Upper lobe of left lung (tissue), 4 donors: ENCODE measurements around the gene TBC1D5.

Experiments
- CTCF ChIP-seq, 6 experiments: fragments of 450-650 bp in 4 of 6; fragments of 200-600 bp in 2 of 6; sonication (generic) in 2 of 6; IDR thresholded peaks; one replicate each; pipeline ENCODE4 v1.5.1; 2016 to 2019; ENCODE audit warnings: antibody characterized with exemption in 6 of 6
- EP300 ChIP-seq, 4 donors: sonication (generic); formaldehyde crosslinking; IDR thresholded peaks; one replicate each; pipeline ENCODE4 v1.5.1; 2017; ENCODE audit warnings: antibody characterized with exemption in 4 of 4, control low read depth in 2 of 4
- POLR2A ChIP-seq, 4 donors: fragments of 450-650 bp; IDR thresholded peaks; one replicate each; pipeline ENCODE4 v1.5.1; 2016 to 2017; ENCODE audit warnings: antibody characterized with exemption in 4 of 4, mild to moderate bottlenecking in 2 of 4
- POLR2AphosphoS5 ChIP-seq, 2 donors: sonication (generic); formaldehyde crosslinking; IDR thresholded peaks; one replicate each; pipeline ENCODE4 v1.5.1; 2017; ENCODE audit warnings: antibody characterized with exemption in 2 of 2

- TF ChIP-seq EP300 (IDR thresholded peaks at IDR 0.05) (no peak), POLR2A (IDR thresholded peaks at IDR 0.05) (no peak), POLR2AphosphoS5 (IDR thresholded peaks at IDR 0.05) (no peak), CTCF (IDR thresholded peaks at IDR 0.05) (no peak)
These were observed 548.3 kb downstream of the TBC1D5 start for GRCh38 chr3:17194116-17194515.
